Parathyroid adenoma (tissue), 2 donors: ENCODE data around the gene TMEM271.

ENCODE experiments used
- H2AFZ ChIP-seq: fragments of 300-600 bp; sonication (generic); one replicate; pipeline ENCODE4 v1.7.0; 2017; ENCODE audit warnings: antibody characterized with exemption, mild to moderate bottlenecking
- H3K27ac ChIP-seq: fragments of 300-600 bp; sonication (generic); one replicate; pipeline ENCODE4 v1.7.0; 2017
- H3K27me3 ChIP-seq: fragments of 300-600 bp; sonication (generic); one replicate; pipeline ENCODE4 v1.7.0; 2017; ENCODE audit warnings: low read length; ENCODE audit not compliant: control insufficient read depth, insufficient read depth
- H3K36me3 ChIP-seq: fragments of 300-600 bp; sonication (generic); one replicate; pipeline ENCODE4 v1.7.0; 2017; ENCODE audit warnings: low read length; ENCODE audit not compliant: control insufficient read depth, insufficient read depth
- H3K4me1 ChIP-seq: fragments of 300-600 bp; sonication (generic); one replicate; pipeline ENCODE4 v1.7.0; 2017; ENCODE audit warnings: control low read depth
- H3K4me2 ChIP-seq: fragments of 300-600 bp; sonication (generic); one replicate; pipeline ENCODE4 v1.7.0; 2017; ENCODE audit warnings: low read length
- H3K4me3 ChIP-seq: fragments of 300-600 bp; sonication (generic); one replicate; pipeline ENCODE4 v1.7.0; 2017; ENCODE audit warnings: low read depth, low read length
- H3K79me2 ChIP-seq: fragments of 300-600 bp; sonication (generic); one replicate; pipeline ENCODE4 v1.7.0; 2017; ENCODE audit warnings: control low read depth
- H3K9ac ChIP-seq: fragments of 300-600 bp; sonication (generic); one replicate; pipeline ENCODE4 v1.7.0; 2017; ENCODE audit warnings: mild to moderate bottlenecking
- H3K9me3 ChIP-seq: fragments of 300-600 bp; sonication (generic); one replicate; pipeline ENCODE4 v1.7.0; 2017; ENCODE audit warnings: low read length; ENCODE audit not compliant: control insufficient read depth
- CTCF ChIP-seq: fragments of 300-600 bp; sonication (generic); IDR thresholded peaks from one replicate; pipeline ENCODE4 v1.7.0; 2017; ENCODE audit warnings: antibody characterized with exemption, mild to moderate bottlenecking
- donor health status: primary hyperparathyroidism.

Gene TMEM271

GRCh38 chr4:530017-530781 lies 45.9 kb downstream of the TMEM271 start:
- H2AFZ ChIP-seq = no peak overlapping the region
- no peaks in the 10 kb centered on the region for H3K4me1 ChIP-seq
- no peaks in the 10 kb centered on the region for H3K36me3 ChIP-seq
- H3K27ac ChIP-seq = no peak overlapping the region
- H3K27me3 ChIP-seq = no peaks in the 10 kb centered on the region
- H3K9me3 ChIP-seq = no peaks in the 10 kb centered on the region
- no peak for TF ChIP-seq CTCF
- H3K4me3 ChIP-seq = no peak overlapping the region
- H3K79me2 ChIP-seq = no peaks in the 10 kb centered on the region
- no peak overlapping the region for H3K9ac ChIP-seq
- H3K4me2 ChIP-seq = no peak overlapping the region

- no peaks in the 10 kb centered on the region for H3K27me3 ChIP-seq
- H3K9ac ChIP-seq = no peak overlapping the region
- H3K9me3 ChIP-seq = no peaks in the 10 kb centered on the region
- H3K4me1 ChIP-seq = no peaks in the 10 kb centered on the region
- no peaks in the 10 kb centered on the region for H3K79me2 ChIP-seq
- no peaks in the 10 kb centered on the region for H3K36me3 ChIP-seq
- H3K4me3 ChIP-seq = no peak overlapping the region
- H3K4me2 ChIP-seq = no peak overlapping the region
- H2AFZ ChIP-seq = no peak overlapping the region
- no peak overlapping the region for H3K27ac ChIP-seq
- no peak for TF ChIP-seq CTCF
Observed at GRCh38 chr4:529563-529962, 46.5 kb downstream of the TMEM271 start.

- no peak for TF ChIP-seq CTCF
- Histone ChIP-seq H3K4me3 (no peak overlapping the region), H3K36me3 (no peaks in the 10 kb centered on the region), H3K4me2 (no peak overlapping the region), H3K27me3 (no peaks in the 10 kb centered on the region), H3K79me2 (no peaks in the 10 kb centered on the region), H2AFZ (no peak overlapping the region), H3K9me3 (no peaks in the 10 kb centered on the region), H3K4me1 (no peaks in the 10 kb centered on the region), H3K27ac (no peak overlapping the region), H3K9ac (no peak overlapping the region)
Observed at GRCh38 chr4:528835-529234, 47.3 kb downstream of the TMEM271 start.

- H3K79me2 ChIP-seq = no peaks in the 10 kb centered on the region
- H2AFZ ChIP-seq = no peak overlapping the region
- H3K36me3 ChIP-seq = no peaks in the 10 kb centered on the region
- H3K9ac ChIP-seq = no peak overlapping the region
- no peaks in the 10 kb centered on the region for H3K4me1 ChIP-seq
- no peak overlapping the region for H3K4me2 ChIP-seq
- no peak for TF ChIP-seq CTCF
- no peaks in the 10 kb centered on the region for H3K27me3 ChIP-seq
- no peaks in the 10 kb centered on the region for H3K9me3 ChIP-seq
- no peak overlapping the region for H3K4me3 ChIP-seq
- H3K27ac ChIP-seq = no peak overlapping the region
Observed at GRCh38 chr4:528296-528695, 47.8 kb downstream of the TMEM271 start.

GRCh38 chr4:526971-527460 lies 49.1 kb downstream of the TMEM271 start:
- Histone ChIP-seq H3K9ac (no peak overlapping the region), H3K27me3 (no peaks in the 10 kb centered on the region), H3K4me1 (no peaks in the 10 kb centered on the region), H3K9me3 (no peaks in the 10 kb centered on the region), H3K4me2 (no peak overlapping the region), H2AFZ (no peak overlapping the region), H3K4me3 (no peak overlapping the region), H3K27ac (no peak overlapping the region), H3K36me3 (no peaks in the 10 kb centered on the region), H3K79me2 (no peaks in the 10 kb centered on the region)
- no peak for TF ChIP-seq CTCF
